HFF-Myc (cell line): Measurements from ENCODE around the gene FJX1.

Source experiments
- DNase-seq: peaks from one replicate; pipeline ENCODE4 v3.0.0-alpha.2; 2011; ENCODE audit warnings: low read depth; ENCODE audit errors: extremely low read depth
- H3K4me3 ChIP-seq: replicated peaks from 2 replicates; pipeline ENCODE4 v1.5.1; 2011; ENCODE audit warnings: low read depth, mild to moderate bottlenecking, control low read depth, low read length
- TF ChIP-seq, protein P1 (sequence below): IDR thresholded peaks from 2 replicates; pipeline ENCODE4 v1.5.1; 2012; ENCODE audit warnings: mild to moderate bottlenecking, low read depth, low read length, control low read depth; ENCODE audit errors: missing control alignments

FJX1 gene

DNA sequence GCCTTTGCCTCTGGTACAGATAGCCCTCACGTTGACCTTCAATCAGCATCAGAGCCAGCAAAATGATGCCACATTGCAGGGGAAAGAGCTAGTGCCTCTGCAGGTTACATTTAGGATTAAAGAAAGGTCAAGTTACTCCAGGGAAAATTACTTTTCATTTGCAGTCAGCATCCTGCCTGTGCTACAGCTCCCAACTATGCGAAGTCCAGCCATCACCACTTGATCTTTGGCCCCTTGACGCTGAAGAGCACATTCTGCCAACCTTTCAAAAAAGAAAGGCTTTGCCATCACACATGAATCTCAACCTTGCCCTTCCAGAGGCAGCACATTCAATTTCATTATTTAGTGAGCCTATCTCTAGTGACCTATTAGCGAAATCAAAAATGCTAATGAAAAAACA, 11.3 kb downstream of the FJX1 start:
- TF ChIP-seq, protein P1, sequence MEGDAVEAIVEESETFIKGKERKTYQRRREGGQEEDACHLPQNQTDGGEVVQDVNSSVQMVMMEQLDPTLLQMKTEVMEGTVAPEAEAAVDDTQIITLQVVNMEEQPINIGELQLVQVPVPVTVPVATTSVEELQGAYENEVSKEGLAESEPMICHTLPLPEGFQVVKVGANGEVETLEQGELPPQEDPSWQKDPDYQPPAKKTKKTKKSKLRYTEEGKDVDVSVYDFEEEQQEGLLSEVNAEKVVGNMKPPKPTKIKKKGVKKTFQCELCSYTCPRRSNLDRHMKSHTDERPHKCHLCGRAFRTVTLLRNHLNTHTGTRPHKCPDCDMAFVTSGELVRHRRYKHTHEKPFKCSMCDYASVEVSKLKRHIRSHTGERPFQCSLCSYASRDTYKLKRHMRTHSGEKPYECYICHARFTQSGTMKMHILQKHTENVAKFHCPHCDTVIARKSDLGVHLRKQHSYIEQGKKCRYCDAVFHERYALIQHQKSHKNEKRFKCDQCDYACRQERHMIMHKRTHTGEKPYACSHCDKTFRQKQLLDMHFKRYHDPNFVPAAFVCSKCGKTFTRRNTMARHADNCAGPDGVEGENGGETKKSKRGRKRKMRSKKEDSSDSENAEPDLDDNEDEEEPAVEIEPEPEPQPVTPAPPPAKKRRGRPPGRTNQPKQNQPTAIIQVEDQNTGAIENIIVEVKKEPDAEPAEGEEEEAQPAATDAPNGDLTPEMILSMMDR, result no peak
- no peak overlapping the region for H3K4me3 ChIP-seq
- no peak for DNase-seq

DNA sequence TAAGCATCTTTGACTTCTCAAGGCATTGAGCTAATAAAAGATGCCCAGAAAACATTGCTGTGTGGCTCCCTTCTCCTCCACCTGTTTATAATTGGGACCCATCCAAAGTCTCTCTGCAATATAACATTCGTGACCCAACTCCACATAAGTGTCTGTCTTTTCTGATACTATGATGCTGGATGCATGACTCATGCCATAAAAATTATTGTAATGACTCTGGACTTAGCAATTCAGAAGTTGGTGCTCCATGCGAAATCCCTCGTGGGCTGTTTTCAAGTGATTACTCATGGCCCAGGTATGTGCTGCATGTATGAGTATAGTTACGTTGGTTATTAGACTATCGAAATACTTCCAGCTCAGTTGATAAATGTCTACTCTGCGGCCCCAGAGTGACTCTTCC, 11.7 kb downstream of the FJX1 start:
- peak; percentile 98 for DNase-seq
- H3K4me3 ChIP-seq, result no peak overlapping the region
- TF ChIP-seq, protein P1, result no peak

DNA sequence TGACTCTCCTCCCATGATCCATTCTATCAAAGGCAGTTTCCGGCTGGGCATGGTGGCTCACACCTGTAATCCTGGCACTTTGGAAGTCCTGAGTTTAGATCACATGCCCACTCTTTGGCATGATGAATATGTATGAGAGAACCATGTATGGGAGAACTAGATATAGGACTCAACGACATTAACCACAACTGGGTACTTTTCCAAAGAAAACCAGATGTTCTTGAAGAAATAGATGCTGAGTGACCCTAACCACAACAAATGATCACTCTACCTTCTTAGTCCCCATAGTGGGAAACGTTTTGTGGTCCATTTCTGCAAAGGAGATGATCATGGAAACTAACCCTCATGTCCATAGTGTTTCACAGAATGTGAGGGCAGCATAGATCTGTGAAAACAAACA, 13.6 kb downstream of the FJX1 start:
- TF ChIP-seq, protein P1, result no peak
- H3K4me3 ChIP-seq, result no peak overlapping the region
- DNase-seq, result no peak

DNA sequence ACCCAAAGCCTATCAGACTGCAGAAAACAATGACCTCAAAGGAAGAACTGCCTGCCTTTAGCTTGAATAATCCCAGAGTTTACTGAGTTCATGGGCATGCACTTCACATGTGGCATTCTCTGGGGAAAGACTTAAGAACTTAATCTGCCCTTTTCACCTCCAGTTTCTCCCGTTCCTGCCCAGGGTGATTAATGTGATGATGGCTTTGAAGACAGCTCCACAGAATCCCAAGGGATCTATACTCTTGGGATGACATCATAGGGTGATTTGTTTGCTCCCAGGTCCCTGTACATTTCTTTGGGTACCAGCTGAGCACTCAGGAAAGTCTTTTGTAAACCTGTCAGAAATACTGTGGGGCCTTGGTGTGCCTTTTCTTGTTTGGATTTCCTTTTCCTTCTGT, 14.0 kb downstream of the FJX1 start:
- DNase-seq, result no peak
- TF ChIP-seq, protein P1, result no peak
- H3K4me3 ChIP-seq, result no peak overlapping the region

DNA sequence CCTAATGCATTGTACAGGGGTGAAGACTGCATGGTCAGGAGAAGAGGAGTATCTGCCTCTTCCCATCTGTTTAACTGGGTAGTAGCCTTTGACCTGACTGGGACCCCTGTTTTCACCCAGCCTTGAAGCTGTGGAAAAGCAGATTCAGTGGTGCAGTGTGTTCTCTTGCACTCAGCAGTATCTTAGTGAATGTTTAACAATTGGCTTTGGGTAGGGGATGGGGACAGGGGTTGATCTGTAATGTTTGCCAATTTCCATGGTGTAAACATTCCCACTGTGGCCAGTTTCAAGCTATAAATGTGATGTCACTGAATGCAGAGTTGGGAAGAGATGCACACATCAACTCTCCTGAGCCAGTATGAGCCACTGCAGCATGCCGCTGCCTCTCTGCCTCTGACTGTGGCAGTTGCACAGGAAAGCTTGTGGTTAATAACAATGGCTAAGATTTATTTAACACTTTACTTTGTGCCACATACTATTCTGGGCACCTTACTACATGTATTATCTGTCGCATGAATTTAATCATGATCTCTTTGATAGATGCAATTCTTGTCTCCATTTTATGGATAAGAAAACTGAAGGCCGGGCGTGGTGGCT, 15.7 kb downstream of the FJX1 start:
- no peak overlapping the region for H3K4me3 ChIP-seq
- no peak for DNase-seq
- TF ChIP-seq, protein P1, result no peak

DNA sequence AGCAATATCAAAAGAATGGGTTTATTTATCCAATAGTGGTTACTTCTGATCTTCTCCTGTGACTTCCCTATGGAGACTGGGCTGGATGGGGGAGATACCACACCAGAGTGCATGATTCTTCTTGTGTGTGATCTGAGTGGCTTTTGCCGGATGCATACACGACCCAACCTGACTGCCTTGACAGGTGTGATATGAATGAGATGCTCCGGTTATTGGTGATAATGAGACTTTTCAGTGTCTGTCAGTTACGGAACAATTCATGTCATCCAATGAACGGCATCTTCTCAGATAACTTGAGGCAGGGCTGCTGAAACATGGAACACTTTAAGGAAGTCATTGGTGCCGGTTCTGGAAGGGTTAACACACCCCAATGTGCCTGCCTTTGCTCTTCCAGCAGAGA, 17.7 kb downstream of the FJX1 start:
- DNase-seq, result no peak
- TF ChIP-seq, protein P1, result no peak

DNA sequence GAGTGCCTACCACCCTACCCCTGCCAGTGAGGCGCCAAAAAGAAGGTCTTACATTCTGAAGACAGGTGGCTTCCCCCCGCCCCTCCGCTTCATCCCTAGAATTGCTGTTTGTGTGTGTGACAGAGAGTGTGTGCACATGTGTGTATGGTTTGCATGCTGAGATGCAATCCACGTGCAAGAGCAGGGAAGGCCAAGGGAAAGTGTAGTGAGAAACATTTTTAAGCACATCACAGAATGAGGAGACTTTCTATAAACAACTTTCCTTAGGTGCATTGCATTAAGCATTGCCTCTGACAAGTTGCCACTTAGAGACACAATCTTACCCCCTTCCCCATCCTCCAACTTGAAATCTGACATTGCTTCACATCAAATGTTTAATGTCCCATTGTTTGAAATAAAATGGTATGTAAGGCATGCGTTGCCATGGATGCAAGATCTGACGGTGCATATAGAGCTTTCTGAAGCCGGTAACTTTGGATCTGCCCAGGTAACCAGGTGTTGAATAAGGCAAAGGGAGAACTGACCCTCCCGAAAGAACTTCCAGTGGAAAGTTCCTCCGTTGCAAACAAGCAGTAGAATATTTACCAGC, 21.4 kb downstream of the FJX1 start:
- TF ChIP-seq, protein P1, result no peak
- H3K4me3 ChIP-seq, result no peak overlapping the region
- DNase-seq, result no peak

More for the DNA sequence above, 17.7 kb downstream of the FJX1 start:
- no peak overlapping the region for H3K4me3 ChIP-seq
